Anterior cingulate cortex (tissue), 58 donors: ENCODE measurements around the gene IRS1.
A peak's percentile ranks its signal among the peaks of the same experiment; 100 is the strongest.

Experiments used
- DNase-seq, 58 donors: peaks; one replicate each; lab custom pipeline; 2025; lab: John Stamatoyannopoulos, UW

Gene IRS1

DNA sequence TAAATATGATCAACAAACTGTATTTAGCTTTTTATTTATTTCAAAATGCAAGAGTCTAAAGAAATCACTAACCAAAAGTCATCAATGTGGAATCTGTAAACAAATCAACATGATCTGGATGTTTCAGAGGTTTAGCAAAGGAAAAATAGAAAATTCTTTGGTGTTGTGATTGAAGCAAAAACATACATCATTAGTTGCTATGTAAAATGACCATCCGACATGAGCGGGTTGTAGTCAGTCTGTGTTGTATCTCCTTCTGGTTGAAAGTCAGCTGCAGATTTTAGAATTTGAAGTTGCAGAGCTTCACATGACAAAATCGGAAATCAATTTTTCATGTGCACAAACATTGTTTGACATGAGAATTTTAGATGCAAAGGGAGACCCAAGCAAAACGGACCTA, 63.2 kb downstream of the IRS1 start:
- DNase-seq = no peak

DNA sequence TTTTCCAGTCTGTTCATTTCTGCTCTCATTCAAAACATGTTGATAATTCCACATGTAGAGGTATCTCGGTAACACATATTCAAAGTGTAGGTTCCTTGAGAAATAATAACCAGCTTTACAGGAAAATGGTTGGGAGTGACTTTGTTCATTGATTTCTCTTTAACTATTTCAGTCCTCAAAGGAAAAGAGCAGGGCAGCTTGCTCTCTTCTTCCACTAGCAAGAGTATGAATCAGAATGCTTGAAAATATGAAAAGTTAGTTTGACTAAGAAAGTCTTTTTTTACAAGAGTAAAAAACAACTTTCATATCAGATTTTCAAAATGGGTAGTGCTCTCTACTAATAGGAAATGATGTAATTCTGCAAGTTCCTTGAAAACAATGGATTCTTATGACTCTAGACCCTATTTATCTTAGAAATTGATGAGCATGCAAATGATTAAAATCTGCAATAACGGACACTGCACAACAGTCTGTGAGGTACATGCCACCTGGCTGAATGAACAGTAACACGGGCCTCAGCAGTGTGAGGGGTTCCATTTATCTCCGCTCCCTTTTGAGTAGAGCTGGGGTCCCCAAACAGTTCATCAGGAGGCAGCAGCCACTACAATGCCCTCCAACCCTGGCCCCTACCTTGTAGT, 65.6 kb downstream of the IRS1 start:
- DNase-seq = no peak

- peak in 5 of 58 donors; percentile 0 to 31 (median 3) for DNase-seq
Observed at GRCh38 chr2:226733189-226733858, 66.3 kb downstream of the IRS1 start.

DNA sequence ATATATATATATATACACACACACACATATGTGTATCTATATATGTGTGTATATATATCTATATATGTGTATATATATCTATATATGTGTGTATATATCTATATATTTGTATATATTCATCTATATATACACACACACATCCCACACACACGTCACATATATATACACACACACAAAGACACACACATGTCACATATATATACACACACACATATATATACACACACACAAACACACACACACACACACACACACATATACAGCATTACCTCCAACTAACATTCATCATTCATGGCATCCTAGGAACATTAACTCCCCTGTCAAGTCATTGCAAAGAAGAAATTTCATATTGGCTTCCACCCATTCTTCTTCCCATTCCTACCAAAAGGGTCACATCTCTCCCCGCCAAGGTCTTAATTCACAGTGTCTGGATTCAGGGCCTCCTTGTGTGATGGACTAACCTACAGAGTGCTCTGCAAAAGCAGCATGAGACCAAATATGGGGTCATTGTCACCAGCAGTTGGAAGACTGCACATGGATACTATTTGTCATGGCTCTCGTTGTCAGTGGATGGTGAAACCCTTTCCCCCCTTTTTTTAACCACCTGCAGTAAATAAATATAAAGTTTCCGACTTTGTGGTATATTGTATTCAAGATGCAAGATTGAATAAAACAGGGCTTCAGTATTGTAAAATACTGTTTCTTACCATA, 67.0 kb downstream of the IRS1 start:
- no peak for DNase-seq

DNA sequence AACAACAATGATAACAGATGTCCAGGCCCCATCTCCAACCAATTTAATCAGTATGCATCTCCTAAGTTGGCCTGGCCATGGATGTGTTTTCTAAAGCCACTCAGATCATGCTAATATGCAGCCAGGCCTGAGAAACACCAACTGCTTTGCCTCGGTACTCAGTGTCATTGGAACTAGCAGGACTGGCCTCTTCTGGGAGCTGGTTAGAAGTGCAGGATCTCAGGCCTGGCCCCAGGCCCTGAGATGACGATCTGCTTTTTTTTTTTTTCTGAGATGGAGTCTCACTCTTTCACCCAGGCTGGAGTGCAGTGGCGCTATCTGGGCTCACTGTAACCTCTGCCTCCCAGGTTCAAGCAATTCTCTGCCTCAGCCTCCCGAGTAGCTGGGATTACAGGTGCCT, 69.1 kb downstream of the IRS1 start:
- peak in 1 of 58 donors; percentile 3 for DNase-seq

DNA sequence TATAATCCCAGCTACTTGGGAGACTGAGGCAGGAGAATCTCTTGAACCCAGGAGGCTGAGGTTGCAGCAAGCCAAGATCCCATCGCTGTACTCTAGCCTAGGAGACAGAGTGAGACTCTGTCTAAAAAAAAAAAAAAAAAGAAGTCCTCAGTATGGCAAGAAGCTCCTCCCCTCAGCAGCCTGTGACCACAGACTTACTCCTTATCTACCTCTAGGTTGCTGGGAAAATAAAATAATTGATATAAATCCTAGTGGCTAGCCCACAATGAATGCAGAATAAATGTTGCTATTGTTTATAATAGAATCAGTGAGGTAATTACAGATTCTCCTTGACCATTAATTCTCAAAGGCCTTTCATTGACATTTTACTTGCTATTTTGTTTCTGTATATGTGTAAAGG, 70.6 kb downstream of the IRS1 start:
- DNase-seq = no peak

GRCh38 chr2:226727251-226727650, 72.4 kb downstream of the IRS1 start:
- no peak for DNase-seq

DNA sequence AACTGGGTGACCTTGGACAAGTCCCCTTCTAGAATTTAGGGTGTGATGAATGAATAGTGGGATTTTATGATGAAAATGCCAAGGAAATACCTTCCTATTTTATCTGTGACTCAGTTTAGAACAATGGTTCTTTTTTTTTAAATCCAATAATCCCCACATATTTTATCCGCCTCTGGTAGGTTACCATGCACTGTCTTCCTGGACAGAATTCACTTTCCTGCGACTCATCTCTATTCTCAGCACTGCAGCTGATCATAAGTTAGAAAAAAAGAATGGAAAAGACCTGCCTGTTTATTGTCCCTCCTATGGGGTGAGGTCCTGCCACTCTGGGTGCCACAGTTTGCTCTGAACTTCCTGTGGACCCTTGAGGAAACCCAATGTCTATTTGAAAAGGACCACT, 73.1 kb downstream of the IRS1 start:
- no peak for DNase-seq

DNA sequence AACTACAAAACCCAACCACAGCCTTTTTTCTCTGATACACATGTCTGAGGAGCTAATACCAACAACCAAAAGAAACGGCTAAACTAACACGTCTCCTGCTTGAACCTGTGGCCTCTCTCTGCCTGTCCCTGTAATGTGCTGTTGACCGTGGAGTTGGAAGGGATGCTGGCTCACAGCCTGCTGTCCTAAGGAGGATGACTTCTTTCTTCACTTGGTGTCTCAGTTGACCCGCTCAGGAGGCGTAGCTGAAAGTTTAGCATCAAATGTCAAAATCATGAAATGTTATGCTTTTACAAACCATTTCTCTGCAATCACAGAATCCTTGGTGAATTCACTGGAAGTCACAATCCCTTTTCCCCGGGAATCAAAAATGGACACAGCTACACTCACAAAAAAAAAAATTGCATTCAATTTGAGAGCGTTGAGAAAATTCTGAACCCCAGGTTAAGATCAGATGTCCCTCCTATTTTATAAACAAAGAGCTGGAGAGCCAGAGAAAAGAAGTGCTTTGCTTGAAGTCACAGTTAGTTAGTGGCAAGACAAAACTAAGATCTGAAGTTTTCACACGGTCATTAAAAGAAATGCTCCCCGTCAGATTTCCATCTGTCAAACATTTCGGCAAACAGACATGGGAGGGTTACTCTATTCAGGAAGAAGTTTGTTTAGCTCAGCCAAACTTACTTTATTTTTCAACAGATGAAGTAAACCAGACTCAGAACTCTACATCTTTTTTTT, 74.3 kb downstream of the IRS1 start:
- no peak for DNase-seq

DNA sequence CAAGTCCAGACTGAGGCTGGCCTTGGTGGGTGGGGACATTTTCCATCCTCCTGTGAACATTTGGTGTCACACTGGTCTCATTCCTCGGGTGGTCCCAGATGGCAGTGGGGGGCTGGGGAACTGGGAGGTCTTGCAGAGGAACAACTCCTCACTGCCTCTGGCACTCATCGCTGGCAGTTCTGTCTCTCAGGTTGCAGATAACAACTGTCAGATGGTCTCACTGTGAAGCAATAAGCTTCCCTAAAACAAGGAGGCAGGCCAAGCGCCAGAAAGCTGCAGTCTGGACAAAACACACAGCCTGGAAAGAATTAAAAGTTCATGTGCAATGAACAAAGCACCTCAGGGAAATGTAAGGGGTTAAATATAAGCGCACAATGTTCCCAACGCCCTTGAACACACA, 78.1 kb downstream of the IRS1 start:
- no peak for DNase-seq

DNA sequence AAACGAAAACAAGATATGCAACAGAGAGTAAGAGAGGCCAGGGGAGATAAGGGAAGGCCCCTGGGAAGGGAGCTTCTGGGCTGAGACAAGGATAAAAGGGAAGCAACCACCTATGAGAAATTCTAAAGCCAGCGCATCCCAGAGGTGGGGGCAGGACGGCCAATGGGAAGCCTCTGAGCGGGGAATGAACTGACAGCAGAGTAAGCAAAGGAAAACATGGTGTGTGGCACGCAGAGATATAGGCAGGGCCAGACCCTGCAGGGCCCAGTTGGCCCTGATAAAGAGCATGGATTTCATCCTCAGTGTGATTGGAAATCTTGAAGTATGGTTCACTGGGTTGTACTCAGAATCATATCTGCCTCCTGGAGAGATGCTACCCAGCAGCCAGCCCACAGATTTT, 78.7 kb downstream of the IRS1 start:
- no peak for DNase-seq

DNA sequence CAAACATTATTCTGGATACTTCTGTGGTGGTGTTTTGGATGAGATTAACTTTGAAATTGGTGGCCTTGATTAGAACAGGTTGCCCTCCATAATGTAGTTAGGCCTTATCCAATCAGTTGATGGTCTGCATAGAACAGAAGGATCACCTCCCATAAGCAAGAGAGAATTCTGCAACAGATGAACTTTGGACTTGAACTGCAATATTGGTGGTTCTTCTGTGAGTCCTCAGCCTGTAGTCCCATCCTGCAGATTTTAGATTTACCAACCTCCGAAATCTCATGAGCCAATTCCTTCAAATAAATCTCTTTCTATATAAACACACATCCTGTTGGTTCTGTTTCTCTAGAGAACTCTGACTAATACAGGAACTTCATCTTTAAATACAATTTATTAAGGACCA, 81.9 kb downstream of the IRS1 start:
- DNase-seq = no peak

DNA sequence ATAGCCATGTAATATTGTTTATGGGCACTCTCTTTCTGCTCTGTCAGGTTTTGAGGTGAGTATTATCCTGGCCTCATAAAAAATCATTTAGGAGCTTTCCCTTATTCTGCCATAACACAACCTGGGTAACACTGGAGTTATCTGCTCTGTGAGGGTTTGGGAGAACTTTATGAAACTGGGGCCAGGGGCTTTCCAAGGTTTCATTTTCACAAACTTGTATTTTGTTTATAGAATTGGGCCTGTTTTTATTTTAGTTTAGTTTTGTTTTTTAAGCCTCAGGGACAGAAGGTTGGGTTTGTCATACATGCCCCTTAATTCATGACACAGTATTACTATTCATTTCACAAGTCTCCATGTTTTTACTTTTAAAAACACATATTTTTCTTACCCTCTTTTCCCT, 83.5 kb downstream of the IRS1 start:
- no peak for DNase-seq

DNA sequence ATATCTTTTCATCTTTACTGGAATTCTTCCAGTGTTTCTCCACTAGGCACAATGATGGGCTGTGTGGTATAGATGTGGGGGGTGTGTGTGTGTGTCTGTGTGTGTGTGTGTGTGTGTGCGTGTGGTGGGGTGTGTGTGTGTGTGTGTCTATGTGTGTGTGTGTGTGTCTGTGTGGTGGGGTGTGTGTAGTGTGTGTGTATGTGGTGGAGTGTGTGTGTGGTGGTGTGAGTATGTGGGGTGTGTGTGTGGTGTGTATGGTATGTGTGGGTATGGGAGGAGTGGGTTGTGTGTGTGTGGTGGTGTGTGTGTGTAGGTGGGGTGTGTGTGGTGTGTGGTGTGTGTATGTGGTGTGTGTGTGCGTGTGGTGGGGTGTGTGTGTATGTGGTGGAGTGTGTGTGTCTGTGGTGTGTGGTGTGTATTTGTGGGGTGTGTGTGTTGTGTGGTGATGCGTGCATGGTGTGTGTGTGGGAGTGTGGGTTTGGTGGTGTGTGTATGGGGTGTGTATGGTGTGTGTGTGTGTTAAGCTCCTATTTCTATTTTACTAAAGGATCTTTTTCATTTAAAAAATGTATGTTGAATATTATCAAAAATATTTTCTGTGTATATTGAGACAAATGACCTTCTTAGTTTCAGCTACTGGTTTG, 84.2 kb downstream of the IRS1 start:
- no peak for DNase-seq

DNA sequence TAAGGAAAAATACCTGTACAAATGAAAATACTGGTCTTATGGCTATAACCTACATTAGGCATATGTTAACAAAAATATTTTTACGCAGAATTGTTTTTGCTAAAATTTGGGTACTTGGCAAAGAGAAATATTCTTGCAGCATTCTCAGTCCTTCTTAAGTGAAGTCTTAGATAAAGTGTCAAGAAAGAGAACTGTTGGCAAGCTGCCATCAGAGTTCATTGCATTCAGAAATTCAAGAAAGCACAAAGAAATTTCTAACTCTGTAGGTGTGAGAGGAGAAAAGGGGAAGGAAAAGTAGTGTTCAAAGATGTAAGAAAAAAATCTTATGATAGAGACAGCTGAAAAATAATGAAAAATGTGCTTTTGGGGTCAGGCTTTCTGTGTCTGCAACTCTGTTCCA, 86.7 kb downstream of the IRS1 start:
- no peak for DNase-seq

GRCh38 chr2:226711606-226712296, 87.9 kb downstream of the IRS1 start:
- DNase-seq = no peak

- no peak for DNase-seq
Observed at GRCh38 chr2:226707499-226707898, 92.1 kb downstream of the IRS1 start.

GRCh38 chr2:226705965-226706364, 93.7 kb downstream of the IRS1 start:
- no peak for DNase-seq

GRCh38 chr2:226705133-226705886, 94.3 kb downstream of the IRS1 start:
- no peak for DNase-seq
